Measurements from ENCODE around the gene TUBB.
A peak's percentile ranks its signal among the peaks of the same experiment; 100 is the strongest.
"Not testable (repeated sequence)": the region's sequence is repeated elsewhere in the genome, so short reads cannot be mapped to it uniquely, and the experiment has no call there.

Gene TUBB

GRCh38 chr6:30761791-30762429 is 41.8 kb downstream of the TUBB start:
- TF ChIP-seq CTCF (IDR thresholded peaks at IDR 0.05; ENCODE audit: extremely low read depth, missing control alignments) = no peak
- DNase-seq (ENCODE audit: low spot score) = no peak

- TF ChIP-seq CTCF (IDR thresholded peaks at IDR 0.05; ENCODE audit: extremely low read depth, missing control alignments) = no peak
- no peak for DNase-seq (ENCODE audit: low spot score)
Measured at GRCh38 chr6:30763155-30763617, 43.0 kb downstream of the TUBB start.

GRCh38 chr6:30763618-30764489 is 43.7 kb downstream of the TUBB start:
- no peak for DNase-seq (ENCODE audit: low spot score)
- no peak for TF ChIP-seq CTCF (IDR thresholded peaks at IDR 0.05; ENCODE audit: extremely low read depth, missing control alignments)

GRCh38 chr6:30764490-30765043 is 44.4 kb downstream of the TUBB start:
- not testable (repeated sequence) for DNase-seq (ENCODE audit: low spot score)

GRCh38 chr6:30765495-30765894 is 45.3 kb downstream of the TUBB start:
- not testable (repeated sequence) for DNase-seq (ENCODE audit: low spot score)

- DNase-seq (ENCODE audit: low spot score) = no peak
- no peak for TF ChIP-seq CTCF (IDR thresholded peaks at IDR 0.05; ENCODE audit: extremely low read depth, missing control alignments)
Measured at GRCh38 chr6:30766461-30767157, 46.5 kb downstream of the TUBB start.

GRCh38 chr6:30767158-30767943 is 47.2 kb downstream of the TUBB start:
- peak; percentile 70 for DNase-seq (ENCODE audit: low spot score)
- no peak for TF ChIP-seq CTCF (IDR thresholded peaks at IDR 0.05; ENCODE audit: extremely low read depth, missing control alignments)
